ENCODE results near the gene HGFAC. TPM values are rescaled to one million over a fixed set of nuclear protein-coding genes. Genes with fewer than 3 reads are reported as not detected.

Gene HGFAC
- polyA plus RNA-seq, 1 donor from 2014 or later = 16.2 TPM

- Histone ChIP-seq H4K20me1 (ENCODE audit: insufficient read depth) (no peaks in the 10 kb centered on the region), H3K9ac (ENCODE audit: low read length) (no peak overlapping the region), H3K36me3 (ENCODE audit: insufficient read depth, low read length) (no peaks in the 10 kb centered on the region), H3K4me3 (ENCODE audit: low read length) (no peak overlapping the region), H3K4me2 (ENCODE audit: low read length) (no peak overlapping the region), H3K9me2 (ENCODE audit: insufficient read depth, low read length) (no peaks in the 10 kb centered on the region), H3F3A (ENCODE audit: insufficient read depth, low read length, poor library complexity, severe bottlenecking) (no peaks in the 10 kb centered on the region), H3K27me3 (ENCODE audit: insufficient read depth, low read depth, low read length) (no peaks in the 10 kb centered on the region), H3K27ac (ENCODE audit: low read length) (no peak overlapping the region), H2AFZ (ENCODE audit: low read depth, low read length) (no peak overlapping the region), H3K79me2 (replicated peaks; ENCODE audit: insufficient read depth, low read length) (no peaks in the 10 kb centered on the region), H3K9me3 (ENCODE audit: low read length) (no peaks in the 10 kb centered on the region)
- TF ChIP-seq EZH2 (IDR thresholded peaks at IDR 0.05; ENCODE audit: borderline replicate concordance, insufficient read depth, low read length, poor library complexity, severe bottlenecking) (no peak), EP300 (conservative IDR thresholded peaks at IDR 0.05; ENCODE audit: poor library complexity, severe bottlenecking) (no peak), RAD21 (conservative IDR thresholded peaks at IDR 0.05) (no peak), MXI1 (conservative IDR thresholded peaks at IDR 0.05; ENCODE audit: poor library complexity, severe bottlenecking) (no peak), SMC3 (conservative IDR thresholded peaks at IDR 0.05; ENCODE audit: poor library complexity) (no peak), TAF1 (IDR thresholded peaks at IDR 0.05; ENCODE audit: low read depth) (no peak), REST (IDR thresholded peaks at IDR 0.05; ENCODE audit: borderline replicate concordance) (no peak), CTCF (IDR thresholded peaks at IDR 0.05; ENCODE audit: poor library complexity, severe bottlenecking) (no peak), POLR2AphosphoS5 (IDR thresholded peaks at IDR 0.05) (no peak)
Observed at GRCh38 chr4:3498407-3498806, 56.6 kb downstream of the HGFAC start.

Other genes with a start within 250 kb of the HGFAC start
- 12.7 and 15.8 TPM in 2 replicates for gene MSANTD1, start 192.8 kb upstream of the HGFAC start, polyA plus RNA-seq
- 62.9 and 66.4 TPM in 2 replicates for gene RGS12, start 148.9 kb upstream of the HGFAC start, polyA plus RNA-seq
- gene DOK7, start 21.3 kb downstream of the HGFAC start, polyA plus RNA-seq = 0.66 TPM in 1 of 2 replicates, not detected in the other
- gene LRPAP1, start 90.5 kb downstream of the HGFAC start, polyA plus RNA-seq = 91.1 and 123 TPM in 2 replicates

All from neural cell (in vitro differentiated cells).